Left ventricle myocardium inferior (tissue), 1 donor: ENCODE measurements around the gene CR2. TPM values are rescaled to one million over a fixed set of nuclear protein-coding genes. Genes with fewer than 3 reads are reported as not detected.

Source experiments
- DNase-seq: peaks from one replicate; pipeline ENCODE4 v3.0.0-alpha.2; 2020
- H3K27ac ChIP-seq: fragments of 200-600 bp; replicated peaks from 2 replicates; pipeline ENCODE4 v1.8.0; 2021
- H3K27me3 ChIP-seq: fragments of 200-600 bp; 2 replicates; pipeline ENCODE4 v1.8.0; 2021; ENCODE audit warnings: low read depth
- H3K36me3 ChIP-seq: fragments of 200-600 bp; 2 replicates; pipeline ENCODE4 v1.8.0; 2021
- H3K4me1 ChIP-seq: fragments of 200-600 bp; 2 replicates; pipeline ENCODE4 v1.8.0; 2021
- H3K4me3 ChIP-seq: fragments of 200-600 bp; 2 replicates; pipeline ENCODE4 v1.8.0; 2021; ENCODE audit warnings: mild to moderate bottlenecking, moderate library complexity
- H3K9me3 ChIP-seq: fragments of 200-600 bp; replicated peaks from 2 replicates; pipeline ENCODE4 v1.8.0; 2021
- CTCF ChIP-seq: fragments of 200-600 bp; IDR thresholded peaks from 2 replicates; pipeline ENCODE4 v1.8.0; 2021; ENCODE audit warnings: antibody characterized with exemption, mild to moderate bottlenecking, borderline replicate concordance
- intact Hi-C: fragments of 100-400 bp; cut with micrococcal nuclease; formaldehyde crosslinking; loops from one replicate; pipeline ENCODE4 v1.11.0; 2022
- total RNA-seq: library from RNA; stranded (reverse); fragmentation: NEBNext Ultra II Directional; extraction: Animal tissue kit (Norgen Biotek cat#: 25700); gene quantifications from one replicate; pipeline ENCODE4 v1.2.1, GENCODE V29; 2021
- donor health status: DM: no; HTN: yes; CAD: no; lungs with severe emphysema.

Gene CR2
- total RNA-seq, 1 donor from 2014 or later, result not detected

DNA sequence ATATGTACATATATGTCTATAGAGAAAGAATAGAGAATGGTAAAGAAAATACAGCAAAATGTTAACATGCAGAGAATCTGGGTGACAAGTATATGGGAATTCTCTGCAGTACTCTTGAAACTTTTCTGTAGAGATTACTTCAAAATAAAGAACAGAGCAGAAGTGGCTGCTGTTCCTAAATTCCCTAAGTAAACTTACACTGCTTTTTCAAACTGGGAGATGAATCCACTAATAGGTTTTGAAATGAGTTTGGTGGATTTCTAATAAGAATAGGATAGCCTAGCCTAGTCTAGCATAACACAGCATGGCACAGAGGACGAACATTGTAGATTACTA lies 450 bp upstream of the CR2 start:
- H3K36me3 ChIP-seq, result no peaks in the 10 kb centered on the region
- H3K4me3 ChIP-seq, result peak overlapping the region; percentile 59
- H3K27ac ChIP-seq, result no peak overlapping the region
- no peak for DNase-seq
- H3K27me3 ChIP-seq, result peaks cover 91% of the 10 kb centered on the region
- H3K9me3 ChIP-seq, result no peaks in the 10 kb centered on the region
- peaks cover 15% of the 10 kb centered on the region for H3K4me1 ChIP-seq
- no peak for TF ChIP-seq CTCF
- intact Hi-C loops, result no loop called here

DNA sequence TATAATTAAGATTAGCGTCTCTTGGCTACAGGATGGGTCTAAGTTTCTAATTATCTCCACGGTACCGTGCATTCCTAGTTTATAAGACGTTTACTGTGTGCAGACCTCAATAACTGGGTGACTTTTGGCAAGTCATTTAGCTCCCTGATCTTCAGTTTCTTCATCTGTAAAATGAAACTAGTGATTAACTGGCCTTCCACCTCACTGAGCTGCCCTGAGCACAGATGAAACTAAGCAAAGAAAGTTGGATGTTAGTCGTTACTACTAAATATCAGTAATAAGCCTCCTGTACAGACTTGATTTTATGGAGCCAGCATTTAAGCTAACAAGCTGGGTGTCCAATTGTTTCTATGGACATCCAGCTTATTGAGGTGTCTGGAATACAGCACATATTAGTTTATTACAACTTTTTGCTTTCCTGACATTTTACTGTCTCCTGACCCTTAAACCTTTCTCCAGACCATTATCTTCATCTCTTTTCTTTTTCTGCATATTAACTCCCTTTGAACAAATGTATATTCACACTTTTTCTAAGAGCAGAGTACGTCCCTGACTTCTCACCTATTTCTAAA lies 1.1 kb downstream of the CR2 start:
- TF ChIP-seq CTCF, result no peak
- H3K27me3 ChIP-seq, result peaks cover 89% of the 10 kb centered on the region
- intact Hi-C loops, result no loop called here

GRCh38 chr1:207458414-207458813 lies 4.3 kb downstream of the CR2 start:
- H3K36me3 ChIP-seq, result no peaks in the 10 kb centered on the region
- intact Hi-C loops, result no loop called here
- no peak overlapping the region for H3K27ac ChIP-seq
- H3K4me3 ChIP-seq, result no peak overlapping the region
- no peaks in the 10 kb centered on the region for H3K9me3 ChIP-seq
- no peak for DNase-seq
- H3K4me1 ChIP-seq, result peaks cover 15% of the 10 kb centered on the region
- peaks cover 79% of the 10 kb centered on the region for H3K27me3 ChIP-seq
- no peak for TF ChIP-seq CTCF

More for the DNA sequence above, 1.1 kb downstream of the CR2 start:
- H3K27ac ChIP-seq, result no peak overlapping the region
- DNase-seq, result no peak
- H3K36me3 ChIP-seq, result no peaks in the 10 kb centered on the region
- H3K4me3 ChIP-seq, result peak overlapping the region; percentile 59
- H3K4me1 ChIP-seq, result peaks cover 15% of the 10 kb centered on the region
- H3K9me3 ChIP-seq, result no peaks in the 10 kb centered on the region

GRCh38 chr1:207459008-207459407 lies 4.9 kb downstream of the CR2 start:
- H3K4me1 ChIP-seq, result peaks cover 11% of the 10 kb centered on the region
- no peak for TF ChIP-seq CTCF
- intact Hi-C loops, result no loop called here
- H3K27me3 ChIP-seq, result peaks cover 79% of the 10 kb centered on the region
- H3K27ac ChIP-seq, result no peak overlapping the region
- H3K36me3 ChIP-seq, result no peaks in the 10 kb centered on the region
- no peaks in the 10 kb centered on the region for H3K9me3 ChIP-seq
- H3K4me3 ChIP-seq, result no peak overlapping the region
- DNase-seq, result no peak

- peaks cover 79% of the 10 kb centered on the region for H3K27me3 ChIP-seq
- no peak overlapping the region for H3K4me3 ChIP-seq
- intact Hi-C loops, result no loop called here
- H3K9me3 ChIP-seq, result no peaks in the 10 kb centered on the region
- H3K36me3 ChIP-seq, result no peaks in the 10 kb centered on the region
- no peak for TF ChIP-seq CTCF
- no peak for DNase-seq
- H3K27ac ChIP-seq, result no peak overlapping the region
- H3K4me1 ChIP-seq, result no peaks in the 10 kb centered on the region
These were observed 7.5 kb downstream of the CR2 start for GRCh38 chr1:207461649-207462048.
